NB4 (cell line): Measurements from ENCODE around the gene ECE1.

Experiments used
- DNase-seq: peaks from one replicate; pipeline ENCODE4 v3.0.0; 2010; ENCODE audit warnings: low read depth
- H3K4me3 ChIP-seq: one replicate; pipeline ENCODE4 v1.5.1; 2011; ENCODE audit warnings: mild to moderate bottlenecking, low read depth, low read length, moderate library complexity
- CTCF ChIP-seq: IDR thresholded peaks from one replicate; pipeline ENCODE4 v1.5.1; 2012; ENCODE audit warnings: low read depth, low read length
- MAX ChIP-seq: IDR thresholded peaks from 2 replicates; pipeline ENCODE4 v1.6.1; 2011; ENCODE audit warnings: low read depth, low read length
- MYC ChIP-seq: IDR thresholded peaks from 2 replicates; pipeline ENCODE4 v1.6.1; 2011; ENCODE audit warnings: low read depth, low read length
- POLR2A ChIP-seq: IDR thresholded peaks from 2 replicates; pipeline ENCODE4 v1.6.1; 2011; ENCODE audit warnings: mild to moderate bottlenecking; ENCODE audit not compliant: insufficient read length; ENCODE audit errors: extremely low read depth

ECE1 gene

GRCh38 chr1:21242846-21243245, 47.4 kb downstream of the ECE1 start:
- no peak overlapping the region for H3K4me3 ChIP-seq
- no peak for DNase-seq
- TF ChIP-seq MYC (no peak), MAX (no peak), CTCF (no peak), POLR2A (no peak)

GRCh38 chr1:21241771-21242581, 48.3 kb downstream of the ECE1 start:
- DNase-seq, result no peak
- TF ChIP-seq POLR2A (no peak), MAX (no peak), MYC (no peak), CTCF (no peak)
- no peak overlapping the region for H3K4me3 ChIP-seq

- TF ChIP-seq POLR2A, result no peak
- TF ChIP-seq MYC, result no peak
- no peak for TF ChIP-seq MAX
- TF ChIP-seq CTCF, result no peak
- no peak for DNase-seq
- H3K4me3 ChIP-seq, result no peak overlapping the region
Observed at GRCh38 chr1:21240706-21241105, 49.6 kb downstream of the ECE1 start.

GRCh38 chr1:21239221-21239620, 51.0 kb downstream of the ECE1 start:
- DNase-seq, result peak; percentile 33
- no peak overlapping the region for H3K4me3 ChIP-seq
- peak; percentile 47; the same call in 1 of the 2 replicates for TF ChIP-seq MAX
- no peak for TF ChIP-seq CTCF
- TF ChIP-seq POLR2A, result no peak

- no peak for DNase-seq
- TF ChIP-seq MYC, result no peak
- no peak for TF ChIP-seq POLR2A
- TF ChIP-seq CTCF, result no peak
- TF ChIP-seq MAX, result no peak
Observed at GRCh38 chr1:21238141-21238800, 52.0 kb downstream of the ECE1 start.

More at GRCh38 chr1:21238141-21238800, 52.0 kb downstream of the ECE1 start:
- no peak overlapping the region for H3K4me3 ChIP-seq
